Activated CD4-positive, alpha-beta T cell treated with anti-CD3 and anti-CD28 coated beads, Interleukin-2, amount 50 U/mL, for 1 hour (primary cell): ENCODE results near the gene LAMB1.
"Not testable (repeated sequence)": the region's sequence is repeated elsewhere in the genome, so short reads cannot be mapped to it uniquely, and the experiment has no call there.

ENCODE experiments used
- DNase-seq: peaks from one replicate; pipeline ENCODE4 v3.0.0-alpha.2; 2020

Gene LAMB1

DNA sequence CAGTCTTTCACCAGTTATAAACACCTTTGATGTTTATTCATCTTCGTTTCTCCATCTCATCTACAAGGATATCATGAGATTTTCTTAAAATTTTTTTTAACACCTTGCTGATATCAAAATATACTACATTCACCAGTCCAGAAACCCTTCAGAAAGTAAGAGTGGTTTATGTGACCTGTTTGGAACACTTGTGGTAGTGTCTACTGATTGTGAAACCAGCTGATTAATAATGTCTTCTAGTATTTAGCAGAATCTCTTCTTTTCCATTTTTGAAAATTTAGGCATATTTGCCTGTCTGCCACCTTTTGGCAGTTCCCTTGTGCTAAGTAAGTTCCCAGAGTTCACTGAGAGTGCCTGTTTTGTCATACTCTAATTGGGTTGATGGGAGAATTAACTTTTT lies 93.5 kb downstream of the LAMB1 start:
- DNase-seq, result no peak

DNA sequence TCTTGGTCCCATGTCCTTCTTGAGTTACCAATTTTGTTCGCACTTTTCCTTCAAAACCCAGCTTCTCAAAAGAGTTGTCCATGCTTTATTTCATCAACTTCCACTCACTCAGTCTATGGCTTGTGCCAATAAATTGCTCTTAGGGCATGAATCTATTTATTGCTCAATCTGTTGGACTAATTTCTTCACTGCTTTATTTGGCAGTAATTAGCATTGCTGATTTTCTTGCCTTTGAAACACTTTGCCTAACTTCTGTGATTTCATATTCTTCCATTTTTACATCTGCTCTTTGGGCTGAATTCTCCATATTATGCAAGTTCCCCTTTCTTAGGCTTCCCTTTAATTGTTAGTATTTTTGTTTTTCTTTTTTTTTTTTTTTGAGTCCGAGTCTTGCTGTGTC lies 95.2 kb downstream of the LAMB1 start:
- no peak for DNase-seq

DNA sequence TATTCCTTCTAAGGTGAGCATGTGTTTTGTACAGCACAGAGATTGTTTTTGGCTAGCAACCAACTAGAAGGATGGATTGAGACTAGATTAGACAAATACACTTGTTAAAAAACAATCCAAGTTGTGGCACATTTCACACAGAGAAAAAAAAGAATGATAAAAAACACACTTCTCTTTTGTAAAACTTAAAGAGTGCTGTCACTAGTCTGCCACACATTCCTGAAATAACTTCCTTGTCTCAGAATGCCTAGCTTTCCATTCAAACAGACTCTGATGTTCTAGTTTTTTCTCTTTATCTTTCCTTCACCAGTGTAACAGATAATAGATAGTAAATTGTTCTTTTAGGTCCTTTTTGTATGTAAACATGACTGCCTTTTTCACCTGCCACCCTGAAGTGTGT lies 100.6 kb downstream of the LAMB1 start:
- no peak for DNase-seq

DNA sequence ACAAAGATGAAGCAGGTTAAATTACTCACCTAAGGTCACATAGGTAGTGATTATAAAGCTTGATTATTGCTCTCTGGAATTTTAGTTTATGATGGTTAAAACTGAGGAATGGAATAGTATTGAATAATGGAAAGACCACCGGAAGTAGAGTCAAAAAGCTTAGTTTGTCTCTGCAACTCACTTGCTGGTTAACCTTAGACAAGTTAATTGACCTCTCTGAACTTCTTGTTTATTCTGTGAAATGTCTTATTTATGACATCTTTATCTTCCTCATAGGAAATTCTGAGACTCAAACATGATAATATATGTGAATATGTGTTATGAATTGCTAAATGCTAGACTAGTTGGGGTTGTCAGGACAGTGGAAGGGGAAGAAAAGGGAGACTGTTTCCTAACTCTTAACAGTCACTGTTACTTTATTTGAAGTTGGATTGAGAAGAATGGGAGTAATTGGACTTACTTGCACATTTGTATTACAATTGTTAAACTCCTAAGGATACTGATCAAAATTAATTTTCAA lies 102.4 kb downstream of the LAMB1 start:
- DNase-seq, result no peak

DNA sequence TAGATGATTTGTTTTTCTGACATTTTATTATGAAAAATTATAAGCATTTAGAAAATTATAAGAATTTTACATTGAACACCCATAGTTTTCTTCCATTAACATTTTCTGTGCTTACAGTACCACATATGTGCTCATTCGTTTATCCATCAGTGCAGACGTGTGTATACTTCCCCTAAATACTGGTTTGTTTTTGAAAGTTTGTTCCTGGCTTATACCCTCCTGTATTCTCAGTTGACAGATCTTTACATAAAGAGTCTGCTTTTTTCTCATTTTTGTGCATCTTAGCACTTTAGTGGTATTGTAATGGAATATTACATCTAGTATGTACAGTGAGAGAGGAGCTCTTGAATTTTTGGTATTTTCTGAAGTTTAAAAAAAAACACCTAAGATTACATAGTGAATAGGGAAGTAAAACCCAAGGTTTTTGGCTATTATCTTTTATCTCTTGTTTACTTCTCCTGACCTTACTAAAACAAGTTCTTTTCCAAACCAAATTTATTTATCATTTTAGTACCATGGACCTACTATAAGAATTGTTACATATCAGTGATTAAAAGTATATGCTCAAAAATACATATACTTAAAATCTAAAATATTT lies 103.9 kb downstream of the LAMB1 start:
- DNase-seq, result no peak

DNA sequence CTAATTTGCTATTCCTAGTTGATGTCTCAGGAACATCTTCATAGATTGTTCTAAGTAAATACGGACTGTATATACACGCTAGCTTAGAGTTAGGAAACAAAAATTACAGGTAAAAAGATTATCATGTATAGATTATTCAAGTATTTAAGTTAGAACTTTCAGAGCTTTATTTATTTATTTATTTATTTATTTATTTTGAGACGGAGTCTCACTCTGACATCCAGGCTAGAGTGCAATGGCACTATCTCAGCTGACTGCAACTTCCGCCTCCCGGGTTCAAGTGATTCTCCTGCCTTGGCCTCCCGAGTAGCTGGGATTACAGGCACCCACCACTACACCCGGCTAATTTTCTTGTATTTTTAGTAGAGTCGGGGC lies 110.6 kb downstream of the LAMB1 start:
- DNase-seq, result not testable (repeated sequence)

DNA sequence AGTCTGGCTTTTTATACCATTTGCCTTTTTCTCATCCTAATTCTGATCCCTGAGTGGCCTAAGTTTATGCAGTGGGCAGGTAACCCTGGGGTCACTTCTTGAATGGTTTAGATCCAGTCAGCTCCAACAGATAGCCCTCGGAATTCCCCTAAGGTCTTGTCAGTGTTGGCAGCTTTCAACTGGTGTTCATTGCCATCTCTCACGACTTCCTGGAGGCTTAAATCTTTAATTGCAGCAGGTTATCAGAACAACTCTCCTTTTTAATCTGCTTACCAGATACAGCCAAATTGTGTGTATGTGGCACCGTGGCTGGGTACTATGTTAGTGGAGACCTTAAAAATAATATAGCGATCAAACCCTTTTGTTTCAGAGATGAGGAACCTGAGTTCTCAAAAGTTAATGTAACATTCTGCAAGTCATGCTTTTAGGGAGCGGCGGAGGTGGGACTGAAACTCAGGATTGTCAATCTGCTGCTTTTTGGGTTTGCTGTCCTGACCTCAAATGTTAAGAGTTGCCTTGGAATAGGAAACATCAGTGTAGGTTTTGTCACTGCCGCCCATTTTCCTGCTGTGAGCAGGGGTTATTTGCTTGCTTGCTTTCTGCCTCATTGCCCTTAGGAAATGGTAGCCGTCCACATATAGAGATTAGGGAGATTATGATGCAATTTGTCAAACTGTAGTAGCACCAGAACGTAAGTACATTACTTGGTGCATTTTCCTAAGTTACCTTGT lies 111.2 kb downstream of the LAMB1 start:
- DNase-seq, result no peak

DNA sequence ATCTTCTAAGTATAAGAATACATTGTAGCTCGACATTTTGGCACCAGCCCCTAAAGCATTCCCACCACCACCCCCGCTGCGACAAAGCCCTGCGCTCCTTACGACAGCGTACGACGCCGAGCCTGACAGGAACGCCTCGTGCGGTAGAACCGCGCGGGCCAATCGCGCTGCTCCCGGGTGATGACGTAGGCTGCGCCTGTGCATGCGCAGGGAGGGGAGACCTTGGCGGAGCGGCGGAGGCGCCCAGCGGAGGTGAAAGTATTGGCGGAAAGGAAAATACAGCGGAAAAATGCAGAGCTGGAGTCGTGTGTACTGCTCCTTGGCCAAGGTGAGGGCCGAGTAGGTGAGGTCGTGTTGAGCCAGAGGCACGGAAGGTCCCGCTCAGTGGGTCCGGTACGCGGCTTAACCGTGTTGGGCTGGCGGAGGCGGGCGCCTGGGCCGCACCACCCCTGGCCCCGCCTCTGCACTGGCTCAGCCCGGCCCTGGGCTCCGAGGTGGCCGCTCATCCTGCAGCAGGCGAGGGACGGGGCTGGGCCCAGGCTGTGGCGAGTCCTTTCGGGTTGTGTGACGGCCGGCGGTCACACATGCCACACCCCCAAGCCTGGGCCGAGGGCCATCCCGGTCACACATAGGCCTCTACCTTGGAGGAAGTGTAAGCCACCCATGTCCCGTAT lies 111.9 kb downstream of the LAMB1 start, which contains the start of gene DLD:
Gene DLD, plus strand, starts transcription at position 222 of the 674 bp plus-strand sequence. Its CDS starts 68 bp downstream, at position 290.
- DNase-seq, result peak; percentile 92

DNA sequence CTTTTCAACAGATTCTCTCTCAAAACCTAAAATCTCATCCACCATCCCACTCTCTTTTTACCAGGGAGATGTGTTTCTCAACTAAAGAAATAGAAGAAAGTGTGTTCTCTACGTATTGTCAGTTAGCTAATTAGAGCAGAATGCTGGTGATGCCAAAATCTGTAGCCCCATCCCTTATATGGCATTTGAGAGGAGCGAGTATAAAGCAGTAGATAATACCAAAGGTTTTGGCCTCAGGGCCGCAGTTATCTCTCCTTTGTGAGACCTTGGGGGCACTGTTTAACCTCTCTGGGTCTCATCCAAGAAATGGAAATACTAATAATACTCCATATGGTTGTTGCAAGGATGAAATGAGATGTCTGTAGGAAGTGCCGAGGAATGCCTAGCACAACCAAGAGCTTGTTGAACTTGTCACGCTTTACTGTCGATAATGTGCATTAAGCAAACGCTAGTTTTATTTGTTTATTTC lies 112.4 kb downstream of the LAMB1 start:
- DNase-seq, result no peak

DNA sequence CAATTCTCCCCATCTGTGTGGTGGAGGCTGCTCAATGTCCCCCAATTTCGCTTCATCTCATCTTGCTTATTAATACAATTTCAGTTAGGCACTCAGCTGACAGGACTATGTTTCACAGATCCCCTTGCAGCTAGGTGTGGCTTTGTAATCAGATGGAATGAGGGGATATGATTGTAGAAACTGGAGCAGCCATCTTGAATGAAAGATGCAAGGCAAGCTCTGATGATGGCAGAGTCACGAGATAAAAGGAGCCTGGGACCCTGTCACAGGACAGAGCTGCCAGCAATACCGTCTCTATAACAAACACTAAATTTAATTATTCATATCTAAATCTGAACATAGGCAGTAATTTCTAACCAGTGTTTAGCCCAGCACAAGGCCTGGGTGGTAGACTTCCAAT lies 113.0 kb downstream of the LAMB1 start:
- DNase-seq, result no peak

DNA sequence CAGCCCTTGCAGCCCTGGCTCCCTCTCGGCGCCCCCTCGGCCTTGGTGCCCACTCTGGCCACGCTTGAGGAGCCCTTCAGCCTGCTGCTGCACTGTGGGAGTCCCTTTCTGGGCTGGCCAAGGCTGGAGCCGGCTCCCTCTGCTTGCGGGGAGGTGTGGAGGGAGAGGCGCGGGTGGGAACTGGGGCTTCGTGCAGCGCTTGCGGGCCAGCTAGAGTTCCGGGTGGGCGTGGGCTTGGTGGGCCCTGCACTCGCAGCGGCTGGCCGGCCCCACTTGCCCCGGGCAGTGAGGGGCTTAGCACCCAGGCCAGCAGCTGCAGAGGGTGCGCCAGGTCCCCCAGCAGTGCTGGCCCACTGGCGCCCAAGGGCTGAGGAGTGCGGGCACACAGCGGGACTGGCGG lies 115.1 kb downstream of the LAMB1 start:
- DNase-seq, result not testable (repeated sequence)

DNA sequence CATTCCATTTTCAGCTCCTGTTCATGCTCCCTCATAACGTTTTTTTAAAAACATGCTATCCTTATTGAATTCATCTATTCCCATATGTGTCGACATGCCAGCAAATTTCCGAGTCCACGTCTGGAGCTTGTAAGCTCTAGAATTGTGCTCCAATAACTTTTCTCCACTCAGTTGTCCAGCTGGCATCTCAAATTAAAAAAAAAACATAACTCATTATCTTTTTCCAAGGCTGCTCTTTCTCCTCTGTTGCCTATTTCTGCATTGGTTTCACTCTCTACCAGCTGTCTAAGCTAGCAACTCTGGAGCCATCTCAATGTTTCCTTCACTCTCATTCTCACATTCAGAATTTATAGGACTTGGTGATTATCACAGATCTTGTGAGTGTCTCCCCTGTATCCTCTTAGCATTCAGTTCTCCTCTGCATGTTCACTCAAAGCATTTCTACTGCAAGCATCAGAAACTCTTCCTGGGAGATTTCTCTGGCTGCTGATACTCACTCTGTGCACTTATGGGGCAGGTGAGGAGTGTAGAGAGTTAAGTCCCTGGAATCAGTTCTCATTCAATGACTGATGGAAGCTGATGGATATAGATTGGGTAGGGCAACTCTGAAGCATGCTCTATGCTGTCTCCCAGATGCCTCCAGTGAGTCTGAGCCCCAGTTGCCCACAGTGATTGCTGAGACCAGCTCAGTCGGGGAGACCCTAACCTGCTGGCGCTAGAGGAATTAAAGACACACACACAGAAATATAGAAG lies 118.7 kb downstream of the LAMB1 start:
- no peak for DNase-seq

DNA sequence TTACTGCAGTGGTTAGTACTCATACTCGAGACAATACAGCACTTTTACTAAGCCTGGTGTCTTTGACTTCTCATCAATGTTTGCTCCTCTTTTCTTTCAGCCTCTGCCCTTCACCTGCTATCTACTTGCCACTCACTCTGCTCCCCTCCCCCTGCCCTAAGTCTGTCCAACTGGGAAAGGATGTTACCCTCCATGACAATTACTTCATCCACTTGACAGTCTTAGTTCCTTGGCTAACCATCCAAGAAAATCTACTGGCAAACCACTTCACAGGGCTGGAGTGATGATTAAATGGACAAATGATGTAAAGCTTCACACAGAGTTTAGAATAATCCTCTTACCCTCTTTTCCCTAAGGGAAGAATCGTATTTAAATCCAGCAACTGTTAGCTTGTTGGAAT lies 120.2 kb downstream of the LAMB1 start:
- DNase-seq, result no peak

DNA sequence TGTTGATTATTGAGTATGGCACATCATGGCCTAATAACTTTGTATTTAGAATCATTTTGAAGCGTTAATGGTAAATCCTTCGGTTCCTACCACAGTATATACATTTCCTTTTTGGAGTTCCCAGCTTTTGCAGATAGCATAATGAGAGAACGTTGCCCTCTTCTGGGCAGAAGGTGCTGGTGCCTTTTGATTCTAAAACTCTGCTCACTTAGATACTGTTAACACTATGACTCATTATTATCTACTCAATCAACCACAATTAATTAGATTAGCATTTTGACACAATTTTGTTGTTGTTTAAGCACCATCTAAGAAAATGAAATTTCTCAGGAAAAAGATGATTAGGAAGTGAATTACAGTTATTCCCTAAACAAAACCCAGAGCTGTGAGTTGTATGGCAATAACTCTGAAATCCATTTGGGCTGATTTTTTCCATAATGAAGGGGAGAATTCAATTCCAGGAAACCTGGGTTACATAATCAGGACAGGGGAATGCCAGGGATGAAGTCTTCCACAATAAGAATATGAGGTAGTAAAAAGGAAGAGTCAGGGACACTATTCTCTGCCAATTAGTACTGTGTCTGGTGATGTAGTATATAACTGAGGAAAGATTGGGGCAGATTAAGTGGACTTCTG lies 123.4 kb downstream of the LAMB1 start:
- DNase-seq, result peak; percentile 18

DNA sequence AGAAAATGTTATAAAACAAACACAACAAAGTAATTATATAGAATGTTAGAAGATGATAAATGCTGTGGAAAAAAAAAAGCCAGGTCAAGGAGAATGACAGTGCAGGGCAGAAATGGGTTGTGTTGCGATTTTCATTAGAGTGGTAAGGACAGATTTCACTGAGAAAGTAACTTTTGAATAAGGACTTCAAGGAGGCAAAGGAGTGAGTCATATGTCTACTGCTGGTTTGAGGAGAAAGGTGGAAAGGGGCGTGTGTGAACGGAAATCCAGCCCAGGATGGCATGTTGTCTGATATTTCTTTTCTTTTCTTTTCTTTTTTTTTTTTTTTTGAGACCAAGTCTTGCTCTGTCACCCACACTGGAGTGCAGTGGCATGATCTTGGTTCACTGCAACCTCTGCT lies 124.3 kb downstream of the LAMB1 start:
- DNase-seq, result no peak

DNA sequence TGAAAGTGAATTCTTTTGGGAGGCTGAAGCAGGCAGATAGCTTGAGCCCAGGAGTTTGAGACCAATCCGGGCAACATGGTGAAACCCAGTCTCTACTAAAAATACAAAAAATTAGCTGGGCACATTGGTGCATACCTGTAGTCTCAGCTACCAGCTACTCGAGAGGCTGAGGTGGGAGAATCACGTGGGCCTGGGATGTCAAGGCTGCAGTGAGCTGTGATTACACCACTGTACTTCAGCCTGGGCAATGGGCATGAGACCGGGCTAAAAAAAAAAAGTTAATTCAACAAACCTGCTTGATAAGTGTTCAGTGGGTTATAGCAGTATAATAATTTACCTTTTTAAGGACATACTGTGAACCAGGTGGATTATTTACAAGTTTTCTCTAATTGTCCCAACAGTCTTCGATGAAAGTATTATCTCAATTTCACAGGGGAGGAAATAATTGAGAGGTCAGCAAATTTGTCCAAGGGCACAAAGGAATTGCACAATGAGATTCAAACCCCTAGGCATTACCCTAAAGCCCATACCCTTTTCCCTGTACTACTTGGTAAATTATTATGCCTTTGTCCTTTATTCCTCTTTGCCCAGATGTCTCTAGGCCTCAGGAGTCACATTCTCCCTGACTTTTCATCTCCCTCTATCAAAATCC lies 125.1 kb downstream of the LAMB1 start:
- no peak for DNase-seq

DNA sequence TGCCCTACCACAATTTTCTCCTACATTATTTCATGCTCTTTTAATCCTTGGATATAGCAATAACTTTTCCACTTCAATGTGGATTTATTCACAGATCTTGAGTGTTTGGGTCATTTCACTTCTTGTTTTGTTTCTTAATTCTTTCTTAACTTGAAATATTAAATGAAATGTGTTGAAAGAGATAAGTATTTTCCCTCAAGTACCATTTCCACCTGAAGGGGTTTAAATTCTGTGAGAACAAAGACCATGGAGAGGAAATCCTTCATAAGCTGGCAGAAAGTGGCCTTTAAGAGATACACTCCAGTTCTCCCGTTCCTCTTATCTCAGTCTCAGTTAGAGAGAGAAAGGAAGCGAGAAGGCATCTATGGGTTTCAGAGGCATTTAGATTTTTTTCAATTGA lies 126.0 kb downstream of the LAMB1 start:
- no peak for DNase-seq

DNA sequence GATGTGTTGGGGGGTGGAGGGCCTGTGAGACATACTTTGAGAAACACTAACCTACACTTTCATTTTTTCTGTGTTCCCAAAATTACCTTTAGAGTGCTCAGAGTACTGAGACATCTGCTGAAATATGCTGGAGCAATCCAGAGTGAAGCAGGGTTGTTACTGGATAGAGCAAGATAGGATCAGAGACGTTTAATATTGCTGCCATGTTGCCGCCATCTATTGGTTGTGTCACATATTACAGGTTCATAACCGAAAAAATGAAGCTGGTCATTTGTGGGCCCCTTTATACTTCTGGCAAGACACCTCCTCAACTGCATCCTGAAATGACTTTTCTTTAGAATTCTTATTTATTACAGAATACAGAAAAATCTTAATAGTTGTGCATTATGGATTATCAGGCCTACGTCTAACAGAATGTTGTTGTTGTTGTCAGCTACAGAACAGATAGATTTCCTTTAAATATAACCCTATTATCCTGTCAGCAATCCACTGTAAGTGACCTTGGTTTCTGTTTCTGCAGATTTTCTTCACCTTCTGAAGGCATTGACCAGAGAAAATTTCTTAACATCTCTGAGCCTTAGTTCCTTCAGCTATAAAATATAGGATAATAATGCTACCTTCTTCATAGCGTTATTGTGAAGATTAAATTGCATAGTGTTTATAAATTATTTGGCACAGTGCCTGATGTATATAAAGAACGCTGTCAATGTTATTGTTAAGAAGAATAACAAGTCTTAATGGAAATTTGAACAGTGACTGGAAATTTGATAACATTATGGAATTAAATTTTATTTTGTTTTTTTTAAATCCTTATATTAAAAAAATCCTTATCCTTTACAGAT lies 128.1 kb downstream of the LAMB1 start:
- DNase-seq, result peak; percentile 20

DNA sequence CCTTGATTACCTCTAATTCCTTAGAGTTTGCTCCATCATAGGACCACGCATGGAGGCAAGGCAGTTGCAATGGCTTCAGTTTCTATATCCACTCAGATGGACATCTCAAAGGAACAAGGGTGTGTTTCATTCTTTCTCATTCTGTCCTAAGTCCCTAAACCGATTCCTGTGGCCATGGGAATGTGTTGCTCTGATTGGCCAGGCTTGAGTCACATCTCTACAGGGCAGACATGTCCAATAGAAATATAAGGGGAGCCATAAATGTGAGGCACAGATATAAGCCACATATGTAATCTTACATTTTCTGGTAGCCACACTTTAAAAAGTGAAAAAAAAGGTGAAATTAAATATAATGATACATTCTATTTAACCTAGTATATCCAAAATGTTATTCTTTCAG lies 128.8 kb downstream of the LAMB1 start:
- DNase-seq, result no peak
